Measurements from ENCODE around the gene WASHC4. TPM values are rescaled to one million over a fixed set of nuclear protein-coding genes. Genes with fewer than 3 reads are reported as not detected.

The WASHC4 gene
- total and polyA plus RNA-seq, 2 donors (not counting 3 experiments of a cell fraction or from before 2014, with no cell fraction given): 30.4 to 123 TPM

DNA sequence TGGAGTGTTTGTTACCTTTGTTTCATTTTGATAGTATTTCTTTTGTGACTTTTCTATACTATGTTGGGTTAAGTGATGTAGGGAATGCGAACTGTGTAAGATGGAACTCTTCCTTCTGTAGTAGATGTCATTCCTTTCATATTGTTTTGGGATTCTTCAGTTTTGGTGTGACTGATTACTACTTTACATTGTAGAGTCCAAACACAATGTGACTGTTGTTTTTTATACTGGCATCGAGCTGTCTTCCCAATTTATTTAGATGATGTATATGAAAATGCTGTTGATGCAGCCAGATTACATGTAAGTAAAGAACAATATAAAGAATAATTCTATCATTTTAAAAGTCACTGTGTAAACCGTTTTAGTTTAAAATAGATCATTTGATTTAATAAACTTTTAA is 34.7 kb downstream of the WASHC4 start:
- no peak for DNase-seq (ENCODE audit: low read depth, low spot score)
- no peak for FAIRE-seq
- Histone ChIP-seq H3K9me1 (replicated peaks; ENCODE audit: control insufficient read depth, extremely low read depth, insufficient read depth, low read length) (no peaks in the 10 kb centered on the region), H3K36me3 (ENCODE audit: control insufficient read depth in 2 of 2, extremely low read depth in 1 of 2, insufficient read depth in 2 of 2, low read length in 2 of 2) (peaks cover 6 to 51% of the 10 kb centered on the region in 2 experiments), H3K4me3 (replicated peaks in 1 of 3; ENCODE audit: insufficient read depth in 1 of 3, low read depth in 1 of 3, low read length in 3 of 3) (no peak overlapping the region), H3K4me1 (ENCODE audit: control insufficient read depth, extremely low read depth, insufficient read depth, low read length) (no peaks in the 10 kb centered on the region), H3K27me3 (ENCODE audit: control insufficient read depth in 2 of 2, insufficient read depth in 2 of 2, low read length in 2 of 2) (no peaks in the 10 kb centered on the region), H3K9me3 (replicated peaks; ENCODE audit: control insufficient read depth, insufficient read depth, low read length) (no peaks in the 10 kb centered on the region), H3K9ac (replicated peaks; ENCODE audit: extremely low read depth, insufficient read depth, low read length) (no peak overlapping the region), H2AFZ (ENCODE audit: low read depth, low read length) (no peak overlapping the region), H3K4me2 (ENCODE audit: insufficient read depth, low read length) (no peak overlapping the region), H3K79me2 (ENCODE audit: control insufficient read depth, insufficient read depth, low read length) (peaks cover 12% of the 10 kb centered on the region), H4K20me1 (replicated peaks; ENCODE audit: control insufficient read depth, extremely low read depth, insufficient read depth, low read length) (no peaks in the 10 kb centered on the region), H3K27ac (ENCODE audit: insufficient read depth, low read depth, low read length) (no peak overlapping the region)
- TF ChIP-seq, protein P1, sequence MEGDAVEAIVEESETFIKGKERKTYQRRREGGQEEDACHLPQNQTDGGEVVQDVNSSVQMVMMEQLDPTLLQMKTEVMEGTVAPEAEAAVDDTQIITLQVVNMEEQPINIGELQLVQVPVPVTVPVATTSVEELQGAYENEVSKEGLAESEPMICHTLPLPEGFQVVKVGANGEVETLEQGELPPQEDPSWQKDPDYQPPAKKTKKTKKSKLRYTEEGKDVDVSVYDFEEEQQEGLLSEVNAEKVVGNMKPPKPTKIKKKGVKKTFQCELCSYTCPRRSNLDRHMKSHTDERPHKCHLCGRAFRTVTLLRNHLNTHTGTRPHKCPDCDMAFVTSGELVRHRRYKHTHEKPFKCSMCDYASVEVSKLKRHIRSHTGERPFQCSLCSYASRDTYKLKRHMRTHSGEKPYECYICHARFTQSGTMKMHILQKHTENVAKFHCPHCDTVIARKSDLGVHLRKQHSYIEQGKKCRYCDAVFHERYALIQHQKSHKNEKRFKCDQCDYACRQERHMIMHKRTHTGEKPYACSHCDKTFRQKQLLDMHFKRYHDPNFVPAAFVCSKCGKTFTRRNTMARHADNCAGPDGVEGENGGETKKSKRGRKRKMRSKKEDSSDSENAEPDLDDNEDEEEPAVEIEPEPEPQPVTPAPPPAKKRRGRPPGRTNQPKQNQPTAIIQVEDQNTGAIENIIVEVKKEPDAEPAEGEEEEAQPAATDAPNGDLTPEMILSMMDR (IDR thresholded peaks at IDR 0.05; ENCODE audit: extremely low read depth in 1 of 2, insufficient read depth in 1 of 2, low read depth in 1 of 2, low read length in 2 of 2): no peak
- TF ChIP-seq EZH2 (IDR thresholded peaks at IDR 0.05; ENCODE audit: borderline replicate concordance, low read depth, low read length, severe bottlenecking) (no peak), POLR2A (IDR thresholded peaks at IDR 0.05; ENCODE audit: low read depth, low read length) (no peak), GATA2 (IDR thresholded peaks at IDR 0.05; ENCODE audit: insufficient read depth, insufficient read length, low read depth, low read length) (no peak), POLR2AphosphoS5 (IDR thresholded peaks at IDR 0.05; ENCODE audit: insufficient read depth, low read depth, low read length) (no peak), FOS (IDR thresholded peaks at IDR 0.05; ENCODE audit: borderline replicate concordance, insufficient read depth, low read length) (no peak), MYC (IDR thresholded peaks at IDR 0.05; ENCODE audit: low read depth, low read length) (no peak), JUN (IDR thresholded peaks at IDR 0.05; ENCODE audit: borderline replicate concordance, insufficient read depth, insufficient read length, low read depth) (no peak)
- TF ChIP-seq, protein P2, sequence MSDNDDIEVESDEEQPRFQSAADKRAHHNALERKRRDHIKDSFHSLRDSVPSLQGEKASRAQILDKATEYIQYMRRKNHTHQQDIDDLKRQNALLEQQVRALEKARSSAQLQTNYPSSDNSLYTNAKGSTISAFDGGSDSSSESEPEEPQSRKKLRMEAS (IDR thresholded peaks at IDR 0.05; ENCODE audit: insufficient read depth, insufficient read length): no peak
- dilution Hi-C loops (cut with MboI; ENCODE audit: extremely low pct_ligation_motif_present, low sequenced_read_pairs): no loop called here
- ChIA-PET POLR2A (no interaction called here), CTCF (interaction anchor here (0.6 kb wide), 1 partner anchor 59 kb away, joined by 3 read pairs; no protein-coding TSS in a partner anchor)
- no TSS peak for BruUV-seq (replicated peaks)
- intact Hi-C loops (cut with micrococcal nuclease): loop anchor here (2.0 kb wide), 1 partner anchor 27 kb away; no protein-coding TSS in a partner anchor
